CD8-positive, alpha-beta memory T cell (primary cell): Measurements from ENCODE around the gene PYROXD2. TPM values are rescaled to one million over a fixed set of nuclear protein-coding genes. Genes with fewer than 3 reads are reported as not detected.

Source experiments
- CTCF ChIA-PET: fragments of 350-600 bp; sonication (Branson Sonifier 250); formaldehyde crosslinking; loops from one replicate; lab custom pipeline; 2021; ENCODE audit warnings: antibody characterized with exemption; lab: Charles Lee
- POLR2A ChIA-PET: fragments of 350-600 bp; sonication (Branson Sonifier 250); formaldehyde crosslinking; loops from one replicate; lab custom pipeline; 2021; ENCODE audit warnings: antibody characterized with exemption; lab: Charles Lee
- DNase-seq, 5 donors: peaks; one replicate each; pipeline versions ENCODE4 v3.0.0 to v3.0.0-alpha.2; 2020 to 2022; ENCODE audit warnings: mixed read lengths in 1 of 5
- H3K27ac ChIP-seq: one replicate; pipeline ENCODE4 v1.7.0; 2013; ENCODE audit warnings: low read depth, mild to moderate bottlenecking, low read length, moderate library complexity
- H3K27me3 ChIP-seq: 2 replicates; pipeline ENCODE4 v1.7.0; 2013; ENCODE audit warnings: low read length, mild to moderate bottlenecking; ENCODE audit not compliant: insufficient read depth, poor library complexity, severe bottlenecking
- H3K36me3 ChIP-seq: 2 replicates; pipeline ENCODE4 v1.7.0; 2013; ENCODE audit warnings: mild to moderate bottlenecking, low read length, moderate library complexity; ENCODE audit not compliant: insufficient read depth
- H3K4me1 ChIP-seq: 2 replicates; pipeline ENCODE4 v1.7.0; 2013; ENCODE audit warnings: mild to moderate bottlenecking, low read length, moderate library complexity; ENCODE audit not compliant: insufficient read depth
- H3K4me3 ChIP-seq: 2 replicates; pipeline ENCODE4 v1.7.0; 2013; ENCODE audit warnings: mild to moderate bottlenecking, low read length
- H3K9me3 ChIP-seq: 2 replicates; pipeline ENCODE4 v1.7.0; 2013; ENCODE audit warnings: mild to moderate bottlenecking, low read length
- H3K27ac Mint-ChIP-seq, 8 donors: one replicate each; pipeline ENCODE4 v1.8.0; 2020 to 2021; ENCODE audit warnings: mixed read lengths in 8 of 8, mild to moderate bottlenecking in 6 of 8, inconsistent platforms in 3 of 8, moderate library complexity in 3 of 8
- H3K27me3 Mint-ChIP-seq, 2 donors: one replicate each; pipeline ENCODE4 v1.8.0; 2020 to 2021; ENCODE audit warnings: mixed read lengths in 2 of 2, mild to moderate bottlenecking in 1 of 2, moderate library complexity in 1 of 2
- H3K36me3 Mint-ChIP-seq, 3 donors: one replicate each; pipeline ENCODE4 v1.8.0; 2020 to 2021; ENCODE audit warnings: mixed read lengths in 3 of 3, inconsistent platforms in 1 of 3, mild to moderate bottlenecking in 1 of 3
- H3K4me1 Mint-ChIP-seq, 3 donors: one replicate each; pipeline ENCODE4 v1.8.0; 2020 to 2021; ENCODE audit warnings: mixed read lengths in 3 of 3, inconsistent platforms in 1 of 3, mild to moderate bottlenecking in 1 of 3
- H3K4me3 Mint-ChIP-seq, 7 donors: one replicate each; pipeline ENCODE4 v1.8.0; 2020 to 2021; ENCODE audit warnings: mixed read lengths in 7 of 7, mild to moderate bottlenecking in 6 of 7, moderate library complexity in 4 of 7, inconsistent platforms in 2 of 7
- H3K9me3 Mint-ChIP-seq, 5 donors: one replicate each; pipeline ENCODE4 v1.8.0; 2020 to 2022; ENCODE audit warnings: mixed read lengths in 5 of 5, mild to moderate bottlenecking in 3 of 5, moderate library complexity in 2 of 5, inconsistent platforms in 1 of 5
- polyA plus RNA-seq: library from polyadenylated mRNA; unstranded; fragments of 300-500 nt; fragmentation: Illumina TruSeq; gene quantifications from one replicate; pipeline ENCODE4 v1.2.3, GENCODE V29; 2021
- total RNA-seq, 2 experiments: library from RNA; stranded (reverse); gene quantifications; one replicate each; pipeline ENCODE4 v1.2.3, GENCODE V29; 2021

The PYROXD2 gene
- total and polyA plus RNA-seq, 3 experiments from 2014 or later, result 3.6 to 5.3 (median 4.0) TPM

DNA sequence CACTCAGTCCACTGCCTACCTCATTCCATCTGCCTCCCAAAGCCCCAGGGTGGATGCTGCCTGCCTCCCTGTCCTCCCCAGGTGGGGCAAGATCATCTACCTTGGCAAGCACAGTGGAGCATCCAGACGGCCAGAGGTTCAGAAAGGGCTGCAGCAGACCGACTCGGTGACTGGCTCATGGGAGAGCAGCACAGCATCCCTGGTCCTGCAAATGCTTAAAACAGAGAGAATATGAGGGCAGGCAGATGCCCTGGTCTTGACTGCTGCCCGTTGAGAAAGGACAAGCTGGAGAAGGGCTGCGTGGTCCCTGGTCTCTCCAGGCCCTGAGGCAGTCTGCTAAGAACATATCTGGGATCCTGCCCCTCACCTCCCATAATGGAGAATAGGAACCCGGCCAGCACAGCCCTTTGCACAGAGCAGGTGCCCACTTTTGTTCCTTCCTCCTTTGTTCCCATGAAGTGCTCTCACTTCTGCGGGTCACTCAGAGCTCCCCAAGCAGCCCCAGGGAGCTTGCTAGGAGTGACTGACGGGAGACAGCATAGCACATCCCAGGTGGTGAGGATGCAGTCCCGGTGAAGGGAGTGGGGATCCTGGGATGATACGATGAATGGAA is 30.3 kb upstream of the PYROXD2 start:
- Mint-ChIP-seq H3K36me3 (peaks cover 5 to 51% (median 17%) of the 10 kb centered on the region in 3 donors), H3K4me3 (peak overlapping the region; percentile 90 to 98 (median 94)), H3K27me3 (peaks cover 1 to 2% of the 10 kb centered on the region in 2 donors), H3K27ac (peak overlapping the region; percentile 89 to 99 (median 94)), H3K4me1 (peaks cover 54 to 65% (median 61%) of the 10 kb centered on the region in 3 donors), H3K9me3 (no peaks in the 10 kb centered on the region)
- no peak overlapping the region for H3K27ac ChIP-seq
- ChIA-PET CTCF (no interaction called here), POLR2A (interaction anchor here (0.6 kb wide), 1 partner anchor 555 kb away, joined by 6 read pairs; no protein-coding TSS in a partner anchor)
- peaks cover under 1% of the 10 kb centered on the region for H3K27me3 ChIP-seq
- no peak for DNase-seq
- no peaks in the 10 kb centered on the region for H3K9me3 ChIP-seq
- peaks cover 19% of the 10 kb centered on the region for H3K4me1 ChIP-seq
- H3K4me3 ChIP-seq, result peak overlapping the region; percentile 65
- H3K36me3 ChIP-seq, result peaks cover 7% of the 10 kb centered on the region

DNA sequence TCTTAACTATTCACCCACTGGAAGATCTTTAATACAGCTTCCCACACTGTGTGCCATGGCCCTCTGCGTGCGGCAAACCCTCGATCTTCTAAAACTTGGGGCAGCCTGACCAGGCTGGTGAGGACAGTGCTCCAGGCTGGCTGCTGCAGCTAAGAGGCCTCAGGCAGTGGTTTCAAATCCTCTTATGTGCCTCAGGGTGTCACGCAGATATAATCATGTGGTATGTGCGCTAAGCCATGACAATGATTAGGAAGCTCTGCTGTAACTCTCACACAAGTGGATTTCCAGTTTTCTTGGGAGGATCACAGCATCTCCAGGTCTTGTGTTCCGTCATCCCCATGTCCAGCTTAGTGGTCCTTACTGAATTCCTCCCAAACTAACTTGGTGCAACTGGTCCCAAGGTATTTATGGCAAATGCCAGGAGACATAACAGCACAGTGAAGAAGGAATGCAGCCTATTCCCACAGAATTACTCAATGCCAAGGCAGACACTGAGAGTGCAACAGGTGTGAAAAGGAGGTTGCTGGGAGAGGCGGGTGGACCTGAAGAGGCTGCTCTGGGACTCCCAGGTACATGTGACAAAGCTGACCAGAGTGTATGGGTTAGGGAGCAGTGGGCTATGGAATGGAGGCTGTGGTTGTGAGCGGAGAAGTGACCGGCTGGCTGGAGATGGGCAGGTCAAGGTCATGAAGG is 29.5 kb upstream of the PYROXD2 start:
- H3K36me3 ChIP-seq, result peaks cover 7% of the 10 kb centered on the region
- no peaks in the 10 kb centered on the region for H3K27me3 ChIP-seq
- Mint-ChIP-seq H3K4me1 (peaks cover 57 to 68% (median 66%) of the 10 kb centered on the region in 3 donors), H3K27ac (peak overlapping the region; percentile 32 to 99 (median 87)), H3K4me3 (peak overlapping the region; percentile 33 to 98 (median 93)), H3K9me3 (no peaks in the 10 kb centered on the region), H3K27me3 (peaks cover 0 to 1% of the 10 kb centered on the region in 2 donors), H3K36me3 (peaks cover 5 to 60% (median 18%) of the 10 kb centered on the region in 3 donors)
- no peak overlapping the region for H3K4me3 ChIP-seq
- ChIA-PET CTCF (interaction anchor here (2.3 kb wide), 1 partner anchor 23 kb away, joined by 8 read pairs; no protein-coding TSS in a partner anchor), POLR2A (no interaction called here)
- no peaks in the 10 kb centered on the region for H3K9me3 ChIP-seq
- H3K27ac ChIP-seq, result no peak overlapping the region
- H3K4me1 ChIP-seq, result peaks cover 19% of the 10 kb centered on the region
- DNase-seq, result no peak

DNA sequence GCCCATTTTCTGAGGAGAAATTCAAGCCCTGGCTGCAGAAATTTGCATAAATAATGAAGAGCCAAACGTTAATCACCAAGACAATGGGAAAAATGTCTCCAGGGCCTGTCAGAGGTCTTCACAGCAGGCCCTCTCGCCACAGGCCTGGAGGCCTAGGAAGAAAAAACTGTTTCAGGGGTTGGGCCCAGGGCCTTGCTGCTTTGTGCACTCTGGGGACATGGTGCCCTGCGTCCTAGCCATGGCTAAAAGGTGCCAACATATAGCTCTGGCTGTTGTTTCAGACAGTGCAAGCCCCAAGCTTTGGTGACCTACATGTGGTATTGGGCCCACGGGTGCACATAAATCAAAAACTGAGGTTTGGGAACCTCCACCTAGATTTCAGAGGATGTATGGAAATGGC is 23.7 kb upstream of the PYROXD2 start:
- no peak overlapping the region for H3K27ac Mint-ChIP-seq
- no peak for DNase-seq
- H3K27me3 Mint-ChIP-seq, result no peaks in the 10 kb centered on the region
- Histone ChIP-seq H3K4me1 (no peaks in the 10 kb centered on the region), H3K27me3 (no peaks in the 10 kb centered on the region), H3K36me3 (peaks cover 21% of the 10 kb centered on the region), H3K9me3 (no peaks in the 10 kb centered on the region), H3K27ac (no peak overlapping the region), H3K4me3 (no peak overlapping the region)
- ChIA-PET POLR2A (no interaction called here), CTCF (no interaction called here)
- H3K4me1 Mint-ChIP-seq, result peaks cover 30 to 56% (median 44%) of the 10 kb centered on the region in 3 donors
- no peaks in the 10 kb centered on the region for H3K9me3 Mint-ChIP-seq
- H3K36me3 Mint-ChIP-seq, result peaks cover 11 to 95% (median 32%) of the 10 kb centered on the region in 3 donors
- H3K4me3 Mint-ChIP-seq, result no peak overlapping the region

DNA sequence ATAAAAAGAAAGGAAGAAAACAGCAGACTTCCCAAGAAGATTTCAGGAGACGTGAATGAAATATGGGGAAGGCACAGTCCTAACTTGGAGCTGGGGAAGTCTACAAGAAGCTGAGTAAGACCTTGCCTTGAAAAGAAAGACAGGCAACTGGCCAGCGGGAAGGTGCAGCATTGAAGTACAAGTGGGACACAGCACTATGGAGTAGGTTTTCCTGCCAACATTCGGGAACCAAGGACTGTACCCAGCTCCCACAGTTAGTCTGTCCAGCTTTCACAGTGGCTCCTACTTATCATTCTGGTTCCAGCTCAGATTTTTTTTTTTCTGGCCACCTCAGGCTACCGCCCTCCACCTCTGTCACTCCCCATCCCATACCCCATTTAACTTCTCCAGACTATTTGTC is 21.7 kb upstream of the PYROXD2 start:
- no peaks in the 10 kb centered on the region for H3K27me3 ChIP-seq
- no peak for DNase-seq
- Mint-ChIP-seq H3K27ac (no peak overlapping the region), H3K36me3 (peaks cover 18 to 95% (median 28%) of the 10 kb centered on the region in 3 donors), H3K4me1 (peaks cover 17 to 36% (median 27%) of the 10 kb centered on the region in 3 donors), H3K4me3 (no peak overlapping the region), H3K9me3 (peaks cover 0 to 2% (median 0%) of the 10 kb centered on the region in 5 donors), H3K27me3 (no peaks in the 10 kb centered on the region)
- H3K9me3 ChIP-seq, result no peaks in the 10 kb centered on the region
- H3K36me3 ChIP-seq, result peaks cover 30% of the 10 kb centered on the region
- H3K4me1 ChIP-seq, result no peaks in the 10 kb centered on the region
- POLR2A ChIA-PET, result no interaction called here
- CTCF ChIA-PET, result interaction anchor here (4.6 kb wide), 1 partner anchor 11 kb away, joined by 13 read pairs; no protein-coding TSS in a partner anchor
- no peak overlapping the region for H3K4me3 ChIP-seq
- no peak overlapping the region for H3K27ac ChIP-seq

DNA sequence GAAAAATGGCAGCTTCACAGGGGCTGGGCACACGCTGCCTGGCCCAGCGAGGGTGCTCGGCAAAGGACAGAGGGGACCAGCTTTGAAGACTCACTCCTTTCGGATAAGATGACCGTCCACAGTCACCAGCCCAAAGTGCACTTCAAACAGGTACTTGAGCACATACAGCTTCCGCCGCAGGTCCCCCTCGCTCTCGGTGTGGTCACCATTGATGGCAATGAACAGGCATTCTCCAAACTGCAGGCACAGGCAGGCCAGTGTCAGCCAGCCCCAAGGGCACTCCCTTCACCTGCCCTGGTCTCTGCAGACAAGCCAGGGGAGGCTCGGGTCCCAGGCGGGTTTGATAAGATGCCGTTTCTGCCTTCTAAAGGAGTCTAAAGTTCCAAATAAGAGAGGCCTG is 20.2 kb upstream of the PYROXD2 start:
- H3K27ac Mint-ChIP-seq, result no peak overlapping the region
- peaks cover 26 to 96% (median 34%) of the 10 kb centered on the region in 3 donors for H3K36me3 Mint-ChIP-seq
- Histone ChIP-seq H3K4me1 (no peaks in the 10 kb centered on the region), H3K9me3 (no peaks in the 10 kb centered on the region), H3K27ac (no peak overlapping the region), H3K4me3 (no peak overlapping the region), H3K36me3 (peaks cover 30% of the 10 kb centered on the region), H3K27me3 (no peaks in the 10 kb centered on the region)
- no peak for DNase-seq
- ChIA-PET POLR2A (interaction anchor here (0.6 kb wide), 1 partner anchor 441 kb away, joined by 4 read pairs; no protein-coding TSS in a partner anchor), CTCF (interaction anchor here (1.3 to 4.6 kb wide), 2 partner anchors 10 to 13 kb away, joined by 3 to 13 read pairs; no protein-coding TSS in a partner anchor)
- H3K27me3 Mint-ChIP-seq, result no peaks in the 10 kb centered on the region
- H3K4me3 Mint-ChIP-seq, result no peak overlapping the region
- peaks cover 8 to 25% (median 15%) of the 10 kb centered on the region in 3 donors for H3K4me1 Mint-ChIP-seq
- peaks cover 0 to 2% (median 0%) of the 10 kb centered on the region in 5 donors for H3K9me3 Mint-ChIP-seq

DNA sequence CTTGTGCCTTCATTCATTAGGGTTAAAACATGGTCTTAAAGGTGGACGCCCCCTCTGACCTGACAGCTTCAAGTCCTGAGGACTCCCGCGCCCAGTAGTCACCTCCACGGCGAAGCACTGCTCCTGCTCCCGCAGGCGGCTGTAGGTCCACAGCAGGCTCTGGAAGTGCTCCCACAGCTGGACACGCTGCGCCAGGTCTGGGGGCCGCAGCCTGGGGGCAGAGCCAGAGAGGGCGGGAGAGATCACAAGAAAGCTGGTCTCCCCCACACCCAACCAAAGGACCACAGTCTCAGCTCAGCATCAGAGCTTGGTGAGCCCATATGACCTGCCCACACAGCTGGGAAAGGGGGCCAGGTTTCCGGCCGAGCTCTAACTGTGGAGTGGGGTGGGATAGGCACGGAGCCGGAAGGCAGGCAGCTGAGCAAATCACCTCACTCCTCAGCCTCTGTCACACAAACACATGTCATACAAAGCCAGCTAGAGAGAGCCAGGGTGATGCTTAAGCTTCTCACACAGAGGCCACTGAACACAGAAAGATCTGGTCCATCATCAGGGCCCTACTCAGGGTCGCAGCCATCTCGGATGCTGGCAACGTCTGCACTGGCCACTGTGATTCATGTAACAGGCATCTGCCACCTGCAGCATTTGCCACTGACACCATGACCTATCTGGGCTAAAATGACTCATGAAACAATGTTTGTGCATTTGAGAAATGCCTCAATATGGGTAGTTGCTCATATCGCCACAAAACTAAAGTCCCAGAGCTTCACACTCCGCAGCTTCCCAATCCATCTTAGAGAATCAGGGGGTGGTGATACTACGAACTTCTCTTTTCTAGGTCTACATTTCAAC is 19.1 kb upstream of the PYROXD2 start:
- Mint-ChIP-seq H3K27me3 (no peaks in the 10 kb centered on the region), H3K9me3 (peaks cover 0 to 2% (median 0%) of the 10 kb centered on the region in 5 donors), H3K27ac (peak overlapping the region in 1 of 8 donors; percentile 21), H3K4me3 (no peak overlapping the region), H3K36me3 (peaks cover 26 to 96% (median 29%) of the 10 kb centered on the region in 3 donors), H3K4me1 (peaks cover 4 to 18% (median 10%) of the 10 kb centered on the region in 3 donors)
- DNase-seq, result no peak
- Histone ChIP-seq H3K27me3 (no peaks in the 10 kb centered on the region), H3K4me3 (no peak overlapping the region), H3K36me3 (peaks cover 30% of the 10 kb centered on the region), H3K4me1 (no peaks in the 10 kb centered on the region), H3K9me3 (no peaks in the 10 kb centered on the region), H3K27ac (no peak overlapping the region)
- POLR2A ChIA-PET, result no interaction called here
- CTCF ChIA-PET, result interaction anchor here (1.3 to 4.6 kb wide), 2 partner anchors 9 to 12 kb away, joined by 3 to 13 read pairs; no protein-coding TSS in a partner anchor

DNA sequence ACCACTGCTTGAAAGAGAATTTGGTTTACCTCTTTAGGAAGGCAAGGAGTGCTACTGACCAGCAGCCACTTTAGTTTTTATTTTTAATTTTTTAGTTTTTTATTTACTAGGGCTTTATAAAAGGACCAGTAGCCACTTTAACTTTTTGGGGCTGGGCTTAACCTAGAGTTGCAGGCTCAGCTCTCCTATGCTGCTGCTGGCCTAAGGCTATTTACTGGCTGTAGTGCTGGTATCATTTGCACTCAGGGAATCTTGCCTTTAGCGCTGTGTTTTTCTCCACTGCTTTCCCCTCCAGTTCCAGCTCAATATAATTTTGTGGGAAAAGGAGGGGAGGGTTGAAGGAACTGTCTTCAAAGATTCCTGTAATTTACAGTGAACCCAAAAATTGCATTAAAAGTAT is 18.4 kb upstream of the PYROXD2 start:
- peaks cover 25 to 92% (median 26%) of the 10 kb centered on the region in 3 donors for H3K36me3 Mint-ChIP-seq
- ChIA-PET POLR2A (no interaction called here), CTCF (interaction anchor here (4.6 kb wide), 1 partner anchor 8 kb away, joined by 13 read pairs; no protein-coding TSS in a partner anchor)
- H3K4me1 ChIP-seq, result no peaks in the 10 kb centered on the region
- H3K9me3 ChIP-seq, result no peaks in the 10 kb centered on the region
- H3K4me3 Mint-ChIP-seq, result no peak overlapping the region
- H3K27ac Mint-ChIP-seq, result no peak overlapping the region
- DNase-seq, result no peak
- no peaks in the 10 kb centered on the region for H3K27me3 ChIP-seq
- peaks cover 4 to 11% (median 7%) of the 10 kb centered on the region in 3 donors for H3K4me1 Mint-ChIP-seq
- peaks cover 0 to 2% (median 0%) of the 10 kb centered on the region in 5 donors for H3K9me3 Mint-ChIP-seq
- H3K27me3 Mint-ChIP-seq, result no peaks in the 10 kb centered on the region
- no peak overlapping the region for H3K4me3 ChIP-seq
- H3K36me3 ChIP-seq, result peaks cover 30% of the 10 kb centered on the region
- no peak overlapping the region for H3K27ac ChIP-seq
